Mesendoderm (in vitro differentiated cells): ENCODE measurements around the gene BEND7.

Experiments used
- DNase-seq: peaks from one replicate; pipeline ENCODE4 v3.0.0; 2013
- H2AK5ac ChIP-seq: 2 replicates; pipeline ENCODE4 v1.6.1; 2013; ENCODE audit warnings: low read length, inconsistent platforms
- H2BK120ac ChIP-seq: 2 replicates; pipeline ENCODE4 v1.6.1; 2013; ENCODE audit warnings: low read depth, mild to moderate bottlenecking, low read length, moderate library complexity, mixed read lengths
- H2BK15ac ChIP-seq: replicated peaks from 2 replicates; pipeline ENCODE4 v1.6.1; 2013; ENCODE audit warnings: low read depth, mild to moderate bottlenecking, moderate library complexity
- H2BK5ac ChIP-seq: 2 replicates; pipeline ENCODE4 v1.6.1; 2013; ENCODE audit warnings: low read length, inconsistent platforms
- H3K18ac ChIP-seq: 2 replicates; pipeline ENCODE4 v1.6.1; 2013; ENCODE audit warnings: mild to moderate bottlenecking, low read length, mixed read lengths
- H3K23ac ChIP-seq: one replicate; pipeline ENCODE4 v1.6.1; 2013; ENCODE audit warnings: low read length
- H3K27ac ChIP-seq: 2 replicates; pipeline ENCODE4 v1.5.1; 2013; ENCODE audit warnings: low read depth, mild to moderate bottlenecking, inconsistent platforms, low read length, moderate library complexity
- H3K27me3 ChIP-seq: 2 replicates; pipeline ENCODE4 v1.6.1; 2013; ENCODE audit warnings: low read length, control low read depth, mild to moderate bottlenecking, inconsistent platforms; ENCODE audit not compliant: insufficient read depth, poor library complexity
- H3K36me3 ChIP-seq: 2 replicates; pipeline ENCODE4 v1.6.1; 2013; ENCODE audit warnings: low read length, inconsistent platforms; ENCODE audit not compliant: control insufficient read depth, insufficient read depth
- H3K4ac ChIP-seq: one replicate; pipeline ENCODE4 v1.6.1; 2013; ENCODE audit warnings: low read depth, mild to moderate bottlenecking, low read length, moderate library complexity
- H3K4me1 ChIP-seq: 2 replicates; pipeline ENCODE4 v1.6.1; 2013; ENCODE audit warnings: low read depth, low read length, inconsistent platforms; ENCODE audit not compliant: control insufficient read depth
- H3K4me2 ChIP-seq: 2 replicates; pipeline ENCODE4 v1.6.1; 2013; ENCODE audit warnings: low read length
- H3K4me3 ChIP-seq: 2 replicates; pipeline ENCODE4 v1.5.1; 2013; ENCODE audit warnings: mild to moderate bottlenecking, low read length
- H3K56ac ChIP-seq: one replicate; pipeline ENCODE4 v1.6.1; 2013; ENCODE audit warnings: low read length
- H3K79me1 ChIP-seq: 2 replicates; pipeline ENCODE4 v1.6.1; 2013; ENCODE audit warnings: low read length, inconsistent platforms
- H3K79me2 ChIP-seq: 2 replicates; pipeline ENCODE4 v1.6.1; 2013; ENCODE audit warnings: mild to moderate bottlenecking, low read length; ENCODE audit not compliant: control insufficient read depth, insufficient read depth
- H3K9ac ChIP-seq: 2 replicates; pipeline ENCODE4 v1.6.1; 2013; ENCODE audit warnings: low read length, inconsistent platforms
- H4K5ac ChIP-seq: one replicate; pipeline ENCODE4 v1.6.1; 2013; ENCODE audit warnings: low read length
- H4K8ac ChIP-seq: one replicate; pipeline ENCODE4 v1.6.1; 2013; ENCODE audit warnings: low read depth, mild to moderate bottlenecking, control low read depth, low read length, moderate library complexity
- WGBS: extraction: QIAGEN DNeasy Blood & Tissue Kit; methylation state at CpG from one replicate; pipeline ENCODE4 v1.1.7; 2013; ENCODE audit warnings: low lambda C conversion rate, missing lambda C conversion rate; ENCODE audit not compliant: insufficient coverage; ENCODE audit errors: extremely low coverage; 5-methylcytosine and 5-hydroxymethylcytosine counted together

Gene BEND7

DNA sequence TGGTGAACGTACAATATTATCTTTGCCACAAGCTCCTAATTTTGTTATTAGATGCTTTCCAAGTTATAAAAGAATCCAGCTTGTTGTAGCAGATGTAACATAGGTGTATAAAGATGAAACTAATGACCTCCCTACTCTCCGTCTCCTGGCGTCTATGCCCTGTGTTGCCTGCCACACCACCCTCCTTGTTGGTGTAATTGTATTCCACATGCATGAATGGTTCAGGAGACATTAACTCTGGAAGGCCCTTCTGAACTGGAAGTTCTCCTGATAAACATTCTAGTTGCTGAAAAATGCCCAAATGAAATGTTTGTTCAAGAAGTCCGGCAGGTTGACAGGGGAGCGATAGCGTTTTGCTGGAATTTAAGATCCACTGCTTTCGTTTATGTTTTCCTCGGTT is 126.8 kb downstream of the BEND7 start:
- Histone ChIP-seq H4K8ac (no peak overlapping the region), H3K18ac (no peak overlapping the region), H3K56ac (no peak overlapping the region), H2BK15ac (no peak overlapping the region), H3K23ac (no peak overlapping the region), H3K4me1 (no peaks in the 10 kb centered on the region), H3K4me3 (no peak overlapping the region), H2BK5ac (no peak overlapping the region), H3K27ac (no peak overlapping the region), H3K79me2 (no peaks in the 10 kb centered on the region), H3K9ac (no peak overlapping the region), H3K36me3 (no peaks in the 10 kb centered on the region), H2AK5ac (no peak overlapping the region), H3K27me3 (no peaks in the 10 kb centered on the region), H3K79me1 (no peaks in the 10 kb centered on the region), H2BK120ac (no peak overlapping the region), H3K4ac (no peak overlapping the region), H4K5ac (no peak overlapping the region), H3K4me2 (no peak overlapping the region)
- no peak for DNase-seq
- WGBS, result no CpG with 5 or more reads among the region's 8 CpGs

DNA sequence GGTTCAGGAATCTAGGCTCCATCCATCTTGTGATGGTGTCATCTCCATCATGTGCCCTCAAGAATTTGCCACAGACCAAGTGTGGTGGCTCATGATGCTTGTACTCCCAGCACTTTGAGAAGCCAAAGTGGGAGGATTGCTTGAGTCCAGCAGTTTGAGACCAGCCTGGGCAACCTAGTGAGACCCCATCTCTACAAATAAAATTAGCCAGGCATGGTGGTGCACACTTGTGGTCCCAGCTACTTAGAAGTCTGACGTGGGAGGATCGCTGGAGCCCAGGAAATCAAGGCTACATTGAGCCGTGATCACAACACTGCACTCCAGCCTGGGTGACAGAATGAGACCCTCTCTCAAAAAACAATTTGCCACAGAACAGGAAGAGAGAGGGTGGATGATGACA is 127.7 kb downstream of the BEND7 start:
- H2AK5ac ChIP-seq, result no peak overlapping the region
- H2BK15ac ChIP-seq, result no peak overlapping the region
- H3K4me2 ChIP-seq, result no peak overlapping the region
- no peak overlapping the region for H3K27ac ChIP-seq
- H4K5ac ChIP-seq, result no peak overlapping the region
- no peak overlapping the region for H3K9ac ChIP-seq
- H4K8ac ChIP-seq, result no peak overlapping the region
- H3K4ac ChIP-seq, result no peak overlapping the region
- H3K79me2 ChIP-seq, result no peaks in the 10 kb centered on the region
- no peak overlapping the region for H3K23ac ChIP-seq
- H3K4me3 ChIP-seq, result no peak overlapping the region
- H3K36me3 ChIP-seq, result no peaks in the 10 kb centered on the region
- no peaks in the 10 kb centered on the region for H3K27me3 ChIP-seq
- no peaks in the 10 kb centered on the region for H3K79me1 ChIP-seq
- H3K56ac ChIP-seq, result no peak overlapping the region
- H2BK120ac ChIP-seq, result no peak overlapping the region
- DNase-seq, result no peak
- no peak overlapping the region for H3K18ac ChIP-seq
- WGBS, result no CpG with 5 or more reads among the region's 3 CpGs
- H2BK5ac ChIP-seq, result no peak overlapping the region
- no peaks in the 10 kb centered on the region for H3K4me1 ChIP-seq

DNA sequence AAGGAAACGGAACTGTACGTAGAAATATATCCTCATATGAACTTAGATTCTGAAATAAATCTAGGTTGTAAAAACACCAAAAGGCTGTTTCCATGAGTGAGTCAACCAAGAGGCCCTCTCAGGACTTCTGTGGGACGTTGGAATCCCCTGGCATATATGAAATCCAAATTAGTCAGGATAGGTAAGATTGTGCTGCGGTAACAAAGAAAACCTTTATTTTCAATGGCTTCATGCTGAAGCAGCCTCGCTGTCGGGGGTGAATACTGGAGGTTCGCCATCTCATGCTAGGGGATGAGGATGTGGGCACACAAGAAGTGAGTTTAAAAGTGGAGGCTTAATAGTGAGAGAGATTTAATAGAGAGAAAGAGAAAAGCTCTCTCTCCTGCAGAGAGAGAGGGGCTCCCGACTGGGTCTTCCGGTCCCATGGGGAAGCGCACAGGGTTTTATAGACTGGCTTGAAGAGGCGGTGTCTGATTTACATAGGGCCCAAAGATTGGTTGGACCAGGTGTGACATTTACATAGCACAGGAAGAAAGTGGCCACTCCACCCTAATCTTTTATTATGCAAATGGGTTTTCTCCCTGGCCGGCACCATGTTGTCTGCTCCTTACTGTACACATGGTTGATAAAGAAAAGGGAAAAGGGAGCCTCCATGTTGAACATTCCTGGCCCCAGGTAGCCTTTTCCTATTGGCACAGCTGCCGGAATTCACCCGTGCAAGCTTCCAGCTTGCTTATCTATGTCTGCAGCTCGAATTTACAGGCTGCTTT is 128.4 kb downstream of the BEND7 start:
- H2BK15ac ChIP-seq, result no peak overlapping the region
- no peak overlapping the region for H3K4me3 ChIP-seq
- H3K4ac ChIP-seq, result no peak overlapping the region
- H3K79me1 ChIP-seq, result no peaks in the 10 kb centered on the region
- DNase-seq, result no peak
- no peak overlapping the region for H4K5ac ChIP-seq
- no peak overlapping the region for H4K8ac ChIP-seq
- WGBS, result no CpG with 5 or more reads among the region's 15 CpGs
- H3K9ac ChIP-seq, result no peak overlapping the region
- H3K18ac ChIP-seq, result no peak overlapping the region
- H3K27ac ChIP-seq, result no peak overlapping the region
- H2AK5ac ChIP-seq, result no peak overlapping the region
- no peaks in the 10 kb centered on the region for H3K27me3 ChIP-seq
- no peaks in the 10 kb centered on the region for H3K36me3 ChIP-seq
- no peak overlapping the region for H2BK5ac ChIP-seq
- H3K23ac ChIP-seq, result no peak overlapping the region
- no peak overlapping the region for H2BK120ac ChIP-seq
- no peak overlapping the region for H3K56ac ChIP-seq
- no peaks in the 10 kb centered on the region for H3K79me2 ChIP-seq
- H3K4me1 ChIP-seq, result no peaks in the 10 kb centered on the region
- H3K4me2 ChIP-seq, result no peak overlapping the region

DNA sequence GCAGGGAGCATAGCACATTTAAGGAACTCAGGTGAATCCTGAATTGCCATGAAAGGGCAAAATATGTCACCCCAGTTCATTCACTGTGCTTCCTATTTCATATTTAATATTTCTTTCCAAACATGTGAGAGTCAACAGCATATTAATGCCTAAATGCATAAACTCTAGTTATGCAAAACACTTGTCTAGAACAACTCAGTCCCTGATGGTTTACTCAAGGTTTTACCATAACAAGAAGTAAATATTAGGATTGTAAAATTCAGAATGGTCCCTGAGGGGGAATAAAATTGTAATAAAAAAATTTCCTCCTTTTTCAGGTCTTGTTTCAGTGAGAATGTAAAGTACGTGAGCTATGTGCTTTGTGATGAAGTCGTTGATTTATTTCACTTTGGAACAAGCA is 129.1 kb downstream of the BEND7 start:
- H3K56ac ChIP-seq, result no peak overlapping the region
- no peak overlapping the region for H3K9ac ChIP-seq
- no peak overlapping the region for H2BK5ac ChIP-seq
- H3K27me3 ChIP-seq, result no peaks in the 10 kb centered on the region
- no peak overlapping the region for H3K4me3 ChIP-seq
- no peak overlapping the region for H3K4me2 ChIP-seq
- DNase-seq, result no peak
- no peak overlapping the region for H3K27ac ChIP-seq
- H3K79me2 ChIP-seq, result no peaks in the 10 kb centered on the region
- no peak overlapping the region for H2BK15ac ChIP-seq
- no peak overlapping the region for H3K18ac ChIP-seq
- H3K79me1 ChIP-seq, result no peaks in the 10 kb centered on the region
- no CpG with 5 or more reads among the region's 2 CpGs for WGBS
- H4K5ac ChIP-seq, result no peak overlapping the region
- no peak overlapping the region for H3K23ac ChIP-seq
- H4K8ac ChIP-seq, result no peak overlapping the region
- H3K4ac ChIP-seq, result no peak overlapping the region
- H2BK120ac ChIP-seq, result no peak overlapping the region
- no peaks in the 10 kb centered on the region for H3K4me1 ChIP-seq
- no peaks in the 10 kb centered on the region for H3K36me3 ChIP-seq
- no peak overlapping the region for H2AK5ac ChIP-seq

DNA sequence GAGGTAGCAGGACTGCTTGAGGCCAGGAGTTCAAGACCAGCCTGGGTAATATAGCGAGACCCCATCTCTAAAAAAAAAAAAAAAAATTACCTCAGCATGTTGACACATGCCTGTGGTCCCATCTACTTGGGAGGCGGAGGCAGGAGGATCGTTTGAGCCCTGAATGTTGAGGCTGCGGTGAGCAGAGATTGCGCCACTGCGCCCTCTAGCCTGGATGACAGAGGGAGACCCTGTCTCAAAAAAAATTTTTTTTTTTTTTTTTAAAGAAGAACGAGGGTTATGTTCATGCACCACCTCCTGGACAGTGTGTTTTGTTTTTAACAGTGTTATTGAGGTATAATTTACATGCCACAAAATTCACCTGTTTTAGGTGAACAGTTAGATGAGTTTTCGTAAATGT is 129.6 kb downstream of the BEND7 start:
- Histone ChIP-seq H3K23ac (no peak overlapping the region), H3K4me3 (no peak overlapping the region), H4K5ac (no peak overlapping the region), H2BK15ac (no peak overlapping the region), H3K79me2 (no peaks in the 10 kb centered on the region), H2AK5ac (no peak overlapping the region), H3K79me1 (no peaks in the 10 kb centered on the region), H3K4ac (no peak overlapping the region), H3K36me3 (no peaks in the 10 kb centered on the region), H3K4me2 (no peak overlapping the region), H3K27me3 (no peaks in the 10 kb centered on the region), H2BK5ac (no peak overlapping the region), H4K8ac (no peak overlapping the region), H3K56ac (no peak overlapping the region), H3K4me1 (no peaks in the 10 kb centered on the region), H3K27ac (no peak overlapping the region), H3K9ac (no peak overlapping the region), H2BK120ac (no peak overlapping the region), H3K18ac (no peak overlapping the region)
- no peak for DNase-seq
- WGBS, result no CpG with 5 or more reads among the region's 8 CpGs

DNA sequence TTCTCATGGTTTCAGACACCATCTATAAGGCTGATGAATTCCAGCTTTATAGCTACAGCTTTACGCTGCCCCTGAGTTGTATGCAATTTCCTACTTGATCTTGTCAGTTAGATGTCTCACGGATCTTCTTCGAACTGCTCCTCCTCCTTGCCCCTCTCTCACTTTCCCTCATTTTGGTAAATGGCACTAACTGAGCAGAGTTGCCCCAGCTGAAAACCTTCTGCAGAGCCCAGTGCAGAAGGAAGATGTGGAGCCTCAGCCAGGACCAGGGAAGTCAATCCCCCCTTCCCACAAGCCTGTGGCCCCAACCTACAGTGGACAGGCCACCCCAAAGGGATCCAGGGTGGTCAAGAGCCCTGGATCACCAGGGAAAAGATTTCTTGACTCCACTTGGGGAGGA is 131.8 kb downstream of the BEND7 start:
- DNase-seq, result no peak
- Histone ChIP-seq H2BK120ac (no peak overlapping the region), H3K9ac (no peak overlapping the region), H3K36me3 (no peaks in the 10 kb centered on the region), H3K4me2 (no peak overlapping the region), H3K4ac (no peak overlapping the region), H3K4me3 (no peak overlapping the region), H3K4me1 (no peaks in the 10 kb centered on the region), H3K56ac (no peak overlapping the region), H4K5ac (no peak overlapping the region), H4K8ac (no peak overlapping the region), H2BK15ac (no peak overlapping the region), H3K79me1 (no peaks in the 10 kb centered on the region), H3K18ac (no peak overlapping the region), H3K27me3 (no peaks in the 10 kb centered on the region), H3K23ac (no peak overlapping the region), H2AK5ac (no peak overlapping the region), H3K27ac (no peak overlapping the region), H3K79me2 (no peaks in the 10 kb centered on the region), H2BK5ac (no peak overlapping the region)
- no CpG with 5 or more reads among the region's 3 CpGs for WGBS
